SK-N-SH (cell line): ENCODE data around the gene ELMO1. TPM values are rescaled to one million over a fixed set of nuclear protein-coding genes. Genes with fewer than 3 reads are reported as not detected.
A peak's percentile ranks its signal among the peaks of the same experiment; 100 is the strongest.

Experiments
- CTCF ChIA-PET: fragments of 300-600, 350-600 bp; formaldehyde crosslinking; extraction: SDS; loops from one replicate; lab custom pipeline; 2021; lab: Yijun Ruan, JAX
- POLR2A ChIA-PET: fragments of 350-600 bp; sonication (Branson Sonifier 250); formaldehyde crosslinking; extraction: SDS; loops from one replicate; lab custom pipeline; 2020; ENCODE audit warnings: antibody characterized with exemption, inconsistent platforms; lab: Yijun Ruan, JAX
- DNase-seq: peaks from one replicate; pipeline ENCODE4 v3.0.0; 2012
- H2AFZ ChIP-seq: fragments of 200-600 bp; sonication (generic); 2 replicates; pipeline ENCODE4 v1.8.1; 2016; ENCODE audit warnings: antibody characterized with exemption, mild to moderate bottlenecking, low read depth
- H3F3A ChIP-seq: fragments of 200-600 bp; sonication (generic); replicated peaks from 2 replicates; pipeline ENCODE3; 2016; ENCODE audit warnings: antibody characterized with exemption, mild to moderate bottlenecking; ENCODE audit not compliant: insufficient read depth
- H3K27ac ChIP-seq, 2 experiments: fragments of 200-500 bp in 1 of 2; fragments of 200-600 bp in 1 of 2; sonication (Bioruptor generic) in 1 of 2; sonication (generic), shearing (Covaris generic) in 1 of 2; 2 replicates each; pipeline versions ENCODE4 v1.5.1 to v1.6.1; 2014 to 2016; ENCODE audit warnings: low read depth in 2 of 2, inconsistent platforms in 1 of 2, low read length in 1 of 2, mild to moderate bottlenecking in 1 of 2, mixed read lengths in 1 of 2
- H3K27me3 ChIP-seq: fragments of 200-600 bp; sonication (generic), shearing (Covaris generic); 2 replicates; pipeline ENCODE4 v1.6.1; 2016; ENCODE audit warnings: mixed run types; ENCODE audit not compliant: insufficient read depth
- H3K36me3 ChIP-seq, 2 experiments: fragments of 200-500 bp in 1 of 2; fragments of 200-600 bp in 1 of 2; sonication (Bioruptor generic) in 1 of 2; sonication (generic) in 1 of 2; replicated peaks in 1 of 2; 2 replicates each; pipeline versions ENCODE3 to v1.5.1; 2014 to 2016; ENCODE audit warnings: low read length in 1 of 2, mild to moderate bottlenecking in 1 of 2; ENCODE audit not compliant: insufficient read depth in 2 of 2, control insufficient read depth in 1 of 2
- H3K4me1 ChIP-seq, 2 experiments: fragments of 200-500 bp in 1 of 2; fragments of 200-600 bp in 1 of 2; sonication (Bioruptor generic) in 1 of 2; sonication (generic), shearing (Covaris generic) in 1 of 2; 2 replicates each; pipeline versions ENCODE4 v1.5.1 to v1.6.1; 2014 to 2016; ENCODE audit warnings: low read depth in 1 of 2, low read length in 1 of 2, mixed run types in 1 of 2; ENCODE audit not compliant: insufficient read depth in 2 of 2, control insufficient read depth in 1 of 2
- H3K4me2 ChIP-seq: fragments of 200-600 bp; sonication (generic), shearing (Covaris generic); 2 replicates; pipeline ENCODE4 v1.6.1; 2017; ENCODE audit warnings: mixed run types
- H3K4me3 ChIP-seq, 2 experiments: fragments of 200-500 bp in 1 of 2; fragments of 200-600 bp in 1 of 2; sonication (Bioruptor generic) in 1 of 2; sonication (generic), shearing (Covaris generic) in 1 of 2; 2 replicates each; pipeline versions ENCODE4 v1.5.1 to v1.8.1; 2014 to 2016; ENCODE audit warnings: low read depth in 2 of 2, inconsistent platforms in 1 of 2, low read length in 1 of 2, mild to moderate bottlenecking in 1 of 2, mixed read lengths in 1 of 2, moderate library complexity in 1 of 2
- H3K79me2 ChIP-seq: fragments of 200-600 bp; sonication (generic); 2 replicates; pipeline ENCODE4 v1.8.1; 2017; ENCODE audit warnings: mild to moderate bottlenecking; ENCODE audit not compliant: insufficient read depth
- H3K9ac ChIP-seq: fragments of 200-600 bp; sonication (generic); 2 replicates; pipeline ENCODE4 v1.6.1; 2017; ENCODE audit warnings: mixed run types
- H3K9me2 ChIP-seq: fragments of 200-600 bp; sonication (generic); 2 replicates; pipeline ENCODE4 v1.6.1; 2017; ENCODE audit warnings: mixed run types
- H3K9me3 ChIP-seq: fragments of 200-600 bp; sonication (generic); 2 replicates; pipeline ENCODE4 v1.6.1; 2017; ENCODE audit warnings: mixed run types, mild to moderate bottlenecking, moderate library complexity
- H4K20me1 ChIP-seq: fragments of 200-600 bp; sonication (generic); 2 replicates; pipeline ENCODE4 v1.6.1; 2017; ENCODE audit warnings: mild to moderate bottlenecking, mixed run types; ENCODE audit not compliant: insufficient read depth
- ELF1 ChIP-seq: IDR thresholded peaks from 2 replicates; pipeline ENCODE4 v1.4.0; 2012
- EP300 ChIP-seq, 2 experiments: IDR thresholded peaks; 2 replicates each; pipeline versions ENCODE4 v1.4.0 to v1.6.1; 2012; ENCODE audit warnings: borderline replicate concordance in 1 of 2, low read depth in 1 of 2, low read length in 1 of 2
- EZH2phosphoT487 ChIP-seq: fragments of 200-600 bp; sonication (generic); IDR thresholded peaks from 2 replicates; pipeline ENCODE4 v1.6.1; 2017; ENCODE audit warnings: low read depth, mixed run types, mild to moderate bottlenecking, antibody characterized with exemption, moderate library complexity, borderline replicate concordance
- FOXJ3 ChIP-seq: sonication (generic); formaldehyde crosslinking; IDR thresholded peaks from 2 replicates; pipeline ENCODE4 v1.5.1; 2020; ENCODE audit warnings: mild to moderate bottlenecking, missing genetic modification reagents
- FOXM1 ChIP-seq: IDR thresholded peaks from 2 replicates; pipeline ENCODE4 v1.4.0; 2012; ENCODE audit warnings: low read depth, mild to moderate bottlenecking
- GABPA ChIP-seq: IDR thresholded peaks from 2 replicates; pipeline ENCODE4 v1.4.0; 2012; ENCODE audit warnings: low read depth, mild to moderate bottlenecking
- GATA2 ChIP-seq: sonication (generic); formaldehyde crosslinking; IDR thresholded peaks from 2 replicates; pipeline ENCODE4 v1.5.0; 2020; ENCODE audit warnings: mild to moderate bottlenecking, missing genetic modification reagents
- MEF2A ChIP-seq: IDR thresholded peaks from 2 replicates; pipeline ENCODE4 v1.4.0; 2012; ENCODE audit warnings: low read depth, borderline replicate concordance
- RAD21 ChIP-seq: IDR thresholded peaks from 2 replicates; pipeline ENCODE4 v1.6.1; 2012; ENCODE audit warnings: mild to moderate bottlenecking, low read length
- RCOR1 ChIP-seq: fragments of 150-350 bp; IDR thresholded peaks from 2 replicates; pipeline ENCODE4 v1.6.1; 2017; ENCODE audit warnings: antibody characterized with exemption, low read length
- RXRA ChIP-seq: IDR thresholded peaks from 2 replicates; pipeline ENCODE4 v1.4.0; 2012; ENCODE audit warnings: low read depth, mild to moderate bottlenecking, borderline replicate concordance
- SMC3 ChIP-seq: IDR thresholded peaks from 2 replicates; pipeline ENCODE4 v1.6.1; 2012; ENCODE audit warnings: low read depth, low read length, improper control_type of control experiment
- TCF12 ChIP-seq: IDR thresholded peaks from 2 replicates; pipeline ENCODE4 v1.4.0; 2012
- WGBS: methylation state at CpG from one replicate; pipeline ENCODE4 v1.1.6; 2017; ENCODE audit warnings: low lambda C conversion rate; 5-methylcytosine and 5-hydroxymethylcytosine counted together
- polyA plus RNA-seq, 3 experiments: library from polyadenylated mRNA; depleted of rRNA; stranded (reverse); fragments of >200 nt; gene quantifications; 2 replicates each; pipeline ENCODE4 v1.2.3, GENCODE V29; 2012
- TF ChIP-seq, protein P1 (sequence below): IDR thresholded peaks from 2 replicates; pipeline ENCODE4; 2012
- TF ChIP-seq, protein P2 (sequence below): IDR thresholded peaks from 2 replicates; pipeline ENCODE4 v1.4.0; 2012; ENCODE audit warnings: low read depth, borderline replicate concordance
- TF ChIP-seq, protein P3 (sequence below): IDR thresholded peaks from 2 replicates; pipeline ENCODE4 v1.4.0; 2012; ENCODE audit warnings: low read depth, borderline replicate concordance
- TF ChIP-seq, protein P4 (sequence below): IDR thresholded peaks from 2 replicates; pipeline ENCODE4 v1.4.0; 2012; ENCODE audit warnings: low read depth

The ELMO1 gene
- polyA plus RNA-seq, 1 of the 3 experiments (the other 2 are of a cell fraction) = 0.64 TPM

DNA sequence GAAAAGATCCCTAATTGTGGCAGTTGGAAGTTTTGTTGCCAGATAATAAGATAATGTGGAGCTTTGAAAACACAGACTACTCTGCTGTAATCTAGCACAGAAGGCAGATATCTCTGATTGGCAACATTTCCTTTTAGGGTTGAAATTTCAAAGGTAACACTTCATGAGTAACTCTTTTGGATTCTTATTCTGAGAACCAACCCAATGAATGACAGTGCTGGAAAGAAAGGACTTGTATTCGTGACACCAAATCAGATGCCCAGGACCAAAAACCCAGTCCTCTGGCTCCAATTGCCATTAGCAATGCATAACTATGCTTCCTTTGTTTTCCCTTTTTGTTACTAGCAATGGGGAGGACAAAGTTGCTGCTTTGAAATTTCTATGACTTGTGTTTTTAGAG is 41.0 kb upstream of the ELMO1 start:
- CTCF ChIA-PET = interaction anchor here (1.0 to 3.8 kb wide), 2 partner anchors 42 to 254 kb away, joined by 3 to 19 read pairs; partner anchors contain the start of gene ELMO1
- H2AFZ ChIP-seq = no peak overlapping the region
- H3K36me3 ChIP-seq = no peaks in the 10 kb centered on the region
- DNase-seq = peak; percentile 31
- no peaks in the 10 kb centered on the region for H3K79me2 ChIP-seq
- peak overlapping the region in 1 of 2 experiments; percentile 67; a peak in 1 of 4 replicates for H3K27ac ChIP-seq
- no peaks in the 10 kb centered on the region for H3K27me3 ChIP-seq
- H3K9ac ChIP-seq = no peak overlapping the region
- H3K4me3 ChIP-seq = no peak overlapping the region
- TF ChIP-seq TCF12 = no peak
- TF ChIP-seq FOXJ3 (CRISPR knock-in tag) = no peak
- 0 out of 2 replicates have a peak, but pooled peaks have one; percentile 17 for TF ChIP-seq RCOR1
- TF ChIP-seq GATA2 = 0 out of 2 replicates have a peak, but pooled peaks have one; percentile 16
- peak; percentile 5; the same call in 1 of the 2 replicates for TF ChIP-seq RAD21
- TF ChIP-seq EZH2phosphoT487 = no peak
- TF ChIP-seq, protein P1, sequence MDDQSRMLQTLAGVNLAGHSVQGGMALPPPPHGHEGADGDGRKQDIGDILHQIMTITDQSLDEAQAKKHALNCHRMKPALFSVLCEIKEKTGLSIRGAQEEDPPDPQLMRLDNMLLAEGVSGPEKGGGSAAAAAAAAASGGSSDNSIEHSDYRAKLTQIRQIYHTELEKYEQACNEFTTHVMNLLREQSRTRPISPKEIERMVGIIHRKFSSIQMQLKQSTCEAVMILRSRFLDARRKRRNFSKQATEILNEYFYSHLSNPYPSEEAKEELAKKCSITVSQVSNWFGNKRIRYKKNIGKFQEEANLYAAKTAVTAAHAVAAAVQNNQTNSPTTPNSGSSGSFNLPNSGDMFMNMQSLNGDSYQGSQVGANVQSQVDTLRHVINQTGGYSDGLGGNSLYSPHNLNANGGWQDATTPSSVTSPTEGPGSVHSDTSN = no peak
- H3K9me2 ChIP-seq = no peaks in the 10 kb centered on the region
- WGBS = 15% methylated on average over 1 of the region's 1 CpG
- no peaks in the 10 kb centered on the region for H3F3A ChIP-seq
- peaks cover 0 to 17% of the 10 kb centered on the region in 2 experiments; a peak in 2 of 4 replicates for H3K4me1 ChIP-seq
- H3K4me2 ChIP-seq = no peak overlapping the region
- peaks cover 6% of the 10 kb centered on the region; the same call in 1 of the 2 replicates for H3K9me3 ChIP-seq
- no peaks in the 10 kb centered on the region for H4K20me1 ChIP-seq
- POLR2A ChIA-PET = no interaction called here

DNA sequence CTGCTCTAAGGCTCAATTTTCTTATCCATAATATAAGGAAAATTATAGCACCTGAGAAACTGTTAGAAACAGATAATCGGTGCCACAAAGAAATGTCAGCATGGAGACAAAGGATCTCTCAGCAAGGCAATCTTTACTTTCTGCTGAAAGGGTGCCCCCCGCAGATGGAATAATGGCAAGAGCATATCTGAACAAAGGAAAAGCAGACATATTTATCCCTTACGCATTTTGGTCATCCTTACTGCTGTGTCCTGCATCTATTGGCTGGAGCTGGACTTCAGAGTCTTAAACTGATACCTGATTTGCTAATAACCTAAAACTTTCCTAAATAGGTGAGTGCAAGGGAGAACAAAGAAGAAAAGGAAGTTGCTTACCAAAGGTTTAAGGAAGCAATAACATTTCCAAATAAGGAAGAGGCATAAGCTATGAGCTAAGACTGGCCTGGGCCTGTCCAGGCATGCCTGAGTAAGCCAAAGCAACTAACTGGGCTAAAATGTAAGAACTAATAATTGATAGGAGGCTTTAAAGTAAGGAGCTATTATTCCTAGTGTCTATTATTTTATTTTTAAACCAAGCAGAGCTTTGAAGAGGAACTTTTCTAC is 39.6 kb upstream of the ELMO1 start:
- Histone ChIP-seq H3K36me3 (no peaks in the 10 kb centered on the region), H3K9ac (no peak overlapping the region), H3K9me3 (peaks cover 11% of the 10 kb centered on the region; the same call in 1 of the 2 replicates), H3K27ac (no peak overlapping the region), H3K9me2 (no peaks in the 10 kb centered on the region), H3F3A (no peaks in the 10 kb centered on the region), H3K27me3 (no peaks in the 10 kb centered on the region)
- POLR2A ChIA-PET = no interaction called here
- 66% methylated on average over 3 of the region's 3 CpGs for WGBS
- CTCF ChIA-PET = interaction anchor here (0.7 to 1.0 kb wide), 5 partner anchors 11 to 345 kb away, joined by 3 to 4 read pairs (median 3); no protein-coding TSS in a partner anchor
- no peak for DNase-seq
- TF ChIP-seq, protein P2, sequence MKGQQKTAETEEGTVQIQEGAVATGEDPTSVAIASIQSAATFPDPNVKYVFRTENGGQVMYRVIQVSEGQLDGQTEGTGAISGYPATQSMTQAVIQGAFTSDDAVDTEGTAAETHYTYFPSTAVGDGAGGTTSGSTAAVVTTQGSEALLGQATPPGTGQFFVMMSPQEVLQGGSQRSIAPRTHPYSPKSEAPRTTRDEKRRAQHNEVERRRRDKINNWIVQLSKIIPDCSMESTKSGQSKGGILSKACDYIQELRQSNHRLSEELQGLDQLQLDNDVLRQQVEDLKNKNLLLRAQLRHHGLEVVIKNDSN = no peak
- TF ChIP-seq RCOR1 (no peak), RXRA (no peak), EP300 (IDR thresholded peaks at IDR 0.05; ENCODE audit: borderline replicate concordance in 1 of 2, low read depth in 1 of 2, low read length in 1 of 2) (no peak), EZH2phosphoT487 (no peak), FOXJ3 (CRISPR knock-in tag) (no peak), SMC3 (no peak), GABPA (no peak), MEF2A (no peak), ELF1 (no peak), RAD21 (no peak), FOXM1 (no peak)
- TF ChIP-seq, protein P3, sequence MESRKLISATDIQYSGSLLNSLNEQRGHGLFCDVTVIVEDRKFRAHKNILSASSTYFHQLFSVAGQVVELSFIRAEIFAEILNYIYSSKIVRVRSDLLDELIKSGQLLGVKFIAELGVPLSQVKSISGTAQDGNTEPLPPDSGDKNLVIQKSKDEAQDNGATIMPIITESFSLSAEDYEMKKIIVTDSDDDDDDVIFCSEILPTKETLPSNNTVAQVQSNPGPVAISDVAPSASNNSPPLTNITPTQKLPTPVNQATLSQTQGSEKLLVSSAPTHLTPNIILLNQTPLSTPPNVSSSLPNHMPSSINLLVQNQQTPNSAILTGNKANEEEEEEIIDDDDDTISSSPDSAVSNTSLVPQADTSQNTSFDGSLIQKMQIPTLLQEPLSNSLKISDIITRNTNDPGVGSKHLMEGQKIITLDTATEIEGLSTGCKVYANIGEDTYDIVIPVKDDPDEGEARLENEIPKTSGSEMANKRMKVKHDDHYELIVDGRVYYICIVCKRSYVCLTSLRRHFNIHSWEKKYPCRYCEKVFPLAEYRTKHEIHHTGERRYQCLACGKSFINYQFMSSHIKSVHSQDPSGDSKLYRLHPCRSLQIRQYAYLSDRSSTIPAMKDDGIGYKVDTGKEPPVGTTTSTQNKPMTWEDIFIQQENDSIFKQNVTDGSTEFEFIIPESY = no peak
- TF ChIP-seq, protein P4, sequence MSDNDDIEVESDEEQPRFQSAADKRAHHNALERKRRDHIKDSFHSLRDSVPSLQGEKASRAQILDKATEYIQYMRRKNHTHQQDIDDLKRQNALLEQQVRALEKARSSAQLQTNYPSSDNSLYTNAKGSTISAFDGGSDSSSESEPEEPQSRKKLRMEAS = no peak
- TF ChIP-seq, all 33 proteins: peak for 0
- Histone ChIP-seq H3K4me3 (no peak overlapping the region), H4K20me1 (no peaks in the 10 kb centered on the region), H3K4me1 (peaks cover 0 to 28% of the 10 kb centered on the region in 2 experiments; a peak in 2 of 4 replicates), H2AFZ (no peak overlapping the region; the same call in 1 of the 2 replicates), H3K79me2 (no peaks in the 10 kb centered on the region), H3K4me2 (no peak overlapping the region)
